ENCODE results near the gene ZNF396. TPM values are rescaled to one million over a fixed set of nuclear protein-coding genes. Genes with fewer than 3 reads are reported as not detected.

Gene ZNF396
- total RNA-seq, 1 donor from 2014 or later = 2.2 TPM

DNA sequence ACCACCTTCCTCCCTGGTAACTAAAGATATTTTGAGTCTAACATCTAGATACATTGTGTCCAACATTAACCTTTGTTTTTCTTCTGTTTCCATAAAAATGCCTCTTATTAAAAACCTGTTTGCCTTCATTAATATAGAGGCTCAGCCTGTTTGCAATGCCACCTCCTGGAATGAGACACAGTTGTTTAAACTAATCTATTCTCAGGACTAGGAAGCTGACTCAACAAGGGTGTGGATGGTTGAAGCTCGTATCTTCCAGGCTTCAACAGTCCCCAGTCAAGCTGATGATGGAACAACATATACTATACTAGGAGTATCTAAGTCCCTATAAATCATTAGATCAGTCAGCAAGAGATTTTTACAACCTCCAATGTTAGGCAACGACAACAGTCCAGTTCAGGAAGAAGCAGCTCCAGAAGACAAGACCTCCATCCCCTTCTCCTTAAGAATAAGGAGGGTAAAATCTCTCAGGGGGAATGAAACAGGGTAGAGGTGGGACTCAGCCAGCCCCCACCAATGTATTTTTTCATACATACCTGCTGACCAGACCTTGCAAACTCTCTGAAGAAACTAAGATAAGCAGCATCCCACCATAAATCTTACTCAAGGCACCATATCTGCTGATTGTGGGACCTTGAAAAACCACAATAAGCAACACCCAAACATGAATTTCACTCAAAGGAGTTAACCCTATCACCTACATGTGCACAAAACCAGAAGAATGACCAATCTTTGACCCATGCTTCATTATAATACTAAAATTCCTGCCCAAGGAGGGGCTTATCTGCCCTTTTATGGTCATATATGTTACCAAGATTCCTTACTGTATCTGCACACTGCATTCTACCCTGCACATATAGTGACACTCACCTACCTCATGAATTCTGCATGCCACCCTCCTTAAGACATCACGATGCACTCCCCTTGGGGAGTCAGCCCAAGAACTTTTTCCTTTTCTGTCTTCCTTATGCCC lies 54.4 kb downstream of the ZNF396 start:
- H3K27ac Mint-ChIP-seq = no peak overlapping the region
- intact Hi-C loops (cut with micrococcal nuclease) = no loop called here
- ATAC-seq (ENCODE audit: low read depth) (no peak), DNase-seq (no peak)
- CTCF ChIA-PET = no interaction called here
- H3K4me1 Mint-ChIP-seq = no peaks in the 10 kb centered on the region
- H3K9me3 Mint-ChIP-seq = no peaks in the 10 kb centered on the region
- H3K27me3 Mint-ChIP-seq = no peaks in the 10 kb centered on the region
- H3K36me3 Mint-ChIP-seq (ENCODE audit: low read depth) = no peaks in the 10 kb centered on the region
- POLR2A ChIA-PET = no interaction called here
- H3K4me3 Mint-ChIP-seq = no peak overlapping the region
- TF ChIP-seq, protein P1, sequence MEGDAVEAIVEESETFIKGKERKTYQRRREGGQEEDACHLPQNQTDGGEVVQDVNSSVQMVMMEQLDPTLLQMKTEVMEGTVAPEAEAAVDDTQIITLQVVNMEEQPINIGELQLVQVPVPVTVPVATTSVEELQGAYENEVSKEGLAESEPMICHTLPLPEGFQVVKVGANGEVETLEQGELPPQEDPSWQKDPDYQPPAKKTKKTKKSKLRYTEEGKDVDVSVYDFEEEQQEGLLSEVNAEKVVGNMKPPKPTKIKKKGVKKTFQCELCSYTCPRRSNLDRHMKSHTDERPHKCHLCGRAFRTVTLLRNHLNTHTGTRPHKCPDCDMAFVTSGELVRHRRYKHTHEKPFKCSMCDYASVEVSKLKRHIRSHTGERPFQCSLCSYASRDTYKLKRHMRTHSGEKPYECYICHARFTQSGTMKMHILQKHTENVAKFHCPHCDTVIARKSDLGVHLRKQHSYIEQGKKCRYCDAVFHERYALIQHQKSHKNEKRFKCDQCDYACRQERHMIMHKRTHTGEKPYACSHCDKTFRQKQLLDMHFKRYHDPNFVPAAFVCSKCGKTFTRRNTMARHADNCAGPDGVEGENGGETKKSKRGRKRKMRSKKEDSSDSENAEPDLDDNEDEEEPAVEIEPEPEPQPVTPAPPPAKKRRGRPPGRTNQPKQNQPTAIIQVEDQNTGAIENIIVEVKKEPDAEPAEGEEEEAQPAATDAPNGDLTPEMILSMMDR (IDR thresholded peaks at IDR 0.05) = no peak

Other genes with a start within 250 kb of the ZNF396 start
- gene ZNF397, start 136.3 kb downstream of the ZNF396 start, total RNA-seq = 35.2 and 48.7 TPM in 2 replicates
- 21.2 and 23.8 TPM in 2 replicates for gene ZSCAN30, start 87.1 kb downstream of the ZNF396 start, total RNA-seq
- 72.5 and 75.8 TPM in 2 replicates for gene ZNF24, start 32.9 kb downstream of the ZNF396 start, total RNA-seq
- 31.6 and 35.9 TPM in 2 replicates for gene INO80C, start 120.6 kb upstream of the ZNF396 start, total RNA-seq
- 67.5 and 70.6 TPM in 2 replicates for gene GALNT1, start 204.4 kb upstream of the ZNF396 start, total RNA-seq